ENCODE measurements around the gene SHC2.

SHC2 gene

DNA sequence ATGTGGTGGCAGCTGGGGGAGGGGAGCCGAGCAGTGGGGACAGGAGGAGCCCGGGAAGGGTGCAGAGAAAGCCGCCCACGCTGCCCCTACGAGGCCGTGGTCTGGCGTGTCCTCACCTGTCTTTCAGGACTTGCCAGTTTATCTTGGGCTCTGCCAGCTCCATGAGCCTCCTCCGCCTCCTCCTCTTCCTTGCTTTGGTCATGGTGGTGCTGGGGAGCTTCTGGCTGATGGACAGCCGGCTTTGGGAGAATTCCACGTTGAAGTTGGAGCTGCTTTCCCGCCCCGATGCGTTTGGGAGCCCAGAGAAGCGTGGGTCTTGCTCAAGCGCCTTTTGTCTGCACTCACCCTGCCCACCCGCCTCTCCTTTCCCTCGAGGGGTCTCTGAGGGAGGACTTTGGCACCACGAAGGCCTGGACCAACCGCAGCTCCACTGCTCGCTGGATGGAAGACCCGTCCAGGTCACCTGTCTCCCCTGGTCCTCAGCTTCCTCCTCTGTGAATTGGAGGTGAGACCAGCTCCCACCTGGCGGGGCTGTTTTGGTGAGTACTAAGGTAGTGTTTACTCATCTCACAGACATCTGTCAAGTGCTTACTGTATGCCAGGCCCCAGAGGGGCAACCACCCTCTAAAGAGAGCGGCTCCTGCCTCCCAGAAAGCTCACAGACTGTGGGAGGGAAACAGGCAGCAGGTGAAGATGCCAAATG is 86.5 kb downstream of the SHC2 start:
- DNase-seq (ENCODE audit: low read depth in 2 of 2, low spot score in 1 of 2) = no peak

DNA sequence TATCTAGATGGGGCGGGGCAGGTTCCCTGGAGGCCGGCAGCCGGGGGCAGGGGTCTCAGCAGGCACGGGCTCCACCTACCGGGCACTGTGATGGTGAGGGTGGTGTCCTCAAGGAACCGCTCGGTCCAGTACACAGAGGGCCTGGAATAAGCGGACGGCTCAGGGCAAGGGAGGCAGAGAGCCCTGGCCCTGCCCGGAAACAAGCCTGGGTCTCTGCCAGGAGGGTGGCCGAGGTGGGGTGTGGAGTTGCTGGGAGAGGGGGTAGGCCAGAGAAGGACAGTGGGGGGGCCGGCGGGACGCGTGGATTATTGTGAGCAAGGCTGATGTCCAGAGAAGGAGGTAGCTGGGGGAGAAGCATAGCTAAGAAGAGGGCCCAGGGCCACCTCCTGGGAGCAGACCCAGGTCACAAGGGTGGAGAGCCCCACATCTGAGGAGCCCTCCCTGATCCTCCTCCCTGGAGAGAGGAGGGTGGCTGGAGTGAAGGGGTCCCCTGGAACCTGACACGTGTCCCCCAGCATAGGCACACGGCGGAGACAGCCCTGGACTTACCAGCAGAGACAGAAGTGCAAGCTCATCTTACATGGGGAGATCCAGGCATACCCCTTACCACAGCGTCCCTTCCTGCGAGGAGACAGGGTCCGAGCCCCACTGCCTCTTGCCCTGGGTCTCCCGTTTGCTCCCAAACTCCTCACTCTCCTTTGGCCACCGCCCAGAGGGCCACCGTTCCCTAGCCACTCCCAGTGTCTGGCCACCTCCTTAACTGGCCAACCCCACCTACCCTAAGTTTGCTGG is 87.2 kb downstream of the SHC2 start:
- no peak for DNase-seq (ENCODE audit: low read depth in 2 of 2, low spot score in 1 of 2)

DNA sequence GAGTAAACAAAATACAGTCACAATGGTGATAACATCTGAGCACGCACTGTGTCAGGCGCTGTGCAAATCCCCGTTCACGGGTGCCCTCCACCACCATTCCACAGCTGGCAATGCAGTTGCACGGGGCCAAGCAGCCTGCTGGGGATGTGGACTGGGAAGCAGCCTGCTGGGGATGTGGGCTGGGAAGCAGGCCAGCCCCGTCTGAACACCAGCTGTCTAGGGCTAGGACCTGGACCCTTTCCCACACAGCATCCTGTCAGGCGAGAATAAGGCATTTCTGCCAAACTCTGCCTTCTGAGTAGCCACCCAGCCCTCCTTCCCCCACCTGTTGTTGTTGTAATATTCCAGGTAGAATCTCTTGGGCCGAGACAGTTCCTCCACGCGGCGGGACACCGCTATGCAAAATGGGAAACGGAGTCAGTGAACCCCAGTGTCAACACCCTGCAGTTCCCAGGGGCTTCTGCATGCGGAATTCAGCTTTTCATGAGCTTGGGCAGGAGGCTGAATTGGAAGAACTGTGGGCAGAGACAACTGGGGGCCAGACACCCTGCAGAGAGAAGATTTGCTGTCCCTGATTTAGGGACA is 88.4 kb downstream of the SHC2 start:
- DNase-seq (ENCODE audit: low read depth in 2 of 2, low spot score in 1 of 2) = no peak

DNA sequence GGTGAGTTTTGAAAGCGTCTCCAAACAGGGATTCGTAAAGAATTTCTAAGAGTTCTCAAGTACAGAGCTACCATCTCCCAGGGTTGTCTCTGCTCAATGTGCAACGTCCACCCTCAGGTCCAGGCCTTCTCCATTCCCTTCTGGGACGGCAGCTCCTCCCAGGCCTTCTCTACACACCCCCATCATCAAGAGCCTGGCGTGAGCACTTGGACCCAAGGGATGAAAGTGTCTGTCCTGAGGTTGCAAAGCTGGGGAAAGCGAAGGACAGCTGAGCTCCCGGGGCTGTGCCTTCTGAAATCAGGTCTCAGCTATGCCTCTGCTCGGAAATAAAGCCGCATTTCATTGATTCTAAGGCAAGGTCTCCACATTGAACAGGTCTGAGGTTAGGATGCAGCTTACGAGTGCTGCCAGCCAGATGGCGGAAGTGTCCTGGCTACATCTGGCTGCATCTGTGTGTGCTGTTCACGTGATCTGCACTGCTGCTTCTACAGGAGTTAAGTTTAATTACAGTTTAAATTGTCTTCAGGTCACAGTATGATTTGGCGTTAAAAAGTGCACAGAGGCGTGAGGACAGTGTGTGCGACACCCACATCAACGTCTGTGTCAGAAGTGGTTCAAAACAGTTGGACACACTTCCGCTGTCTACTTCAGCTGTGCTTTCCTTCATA is 89.2 kb downstream of the SHC2 start:
- DNase-seq (ENCODE audit: low read depth in 2 of 2, low spot score in 1 of 2) = no peak

DNA sequence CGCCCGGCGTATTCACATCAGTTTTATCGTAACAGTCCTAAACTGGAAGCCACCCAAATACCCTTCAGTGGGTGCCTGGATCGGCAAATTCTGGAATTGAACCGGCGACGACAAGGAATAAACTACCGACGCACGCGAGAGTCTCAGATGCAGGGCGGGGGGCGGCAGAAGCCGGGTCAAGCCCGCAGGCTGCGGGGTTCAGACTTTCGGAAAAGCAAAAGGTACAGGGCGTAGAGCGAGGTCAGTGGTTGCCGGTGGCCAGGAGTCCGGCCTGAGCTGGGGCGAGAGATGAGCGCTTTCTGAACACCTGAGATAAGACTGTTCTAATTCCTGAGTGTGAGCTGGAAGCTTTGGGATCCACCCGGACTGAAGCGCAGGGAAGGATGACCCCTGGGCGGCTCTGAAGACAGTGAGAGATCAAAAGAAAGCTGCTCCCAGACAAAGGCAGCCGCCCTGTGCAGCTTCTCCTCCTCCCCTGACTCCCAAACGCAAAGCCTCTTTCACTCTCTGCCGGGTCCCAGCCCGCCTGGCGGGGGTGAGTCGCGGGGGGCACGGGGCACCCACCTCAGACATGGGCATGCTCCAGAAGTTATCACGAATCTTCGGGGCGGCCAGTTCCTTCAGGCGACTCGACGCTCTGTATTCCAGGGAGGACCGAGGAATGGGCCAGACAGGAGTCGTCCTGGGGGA is 90.0 kb downstream of the SHC2 start:
- no peak for DNase-seq (ENCODE audit: low read depth in 2 of 2, low spot score in 1 of 2)

DNA sequence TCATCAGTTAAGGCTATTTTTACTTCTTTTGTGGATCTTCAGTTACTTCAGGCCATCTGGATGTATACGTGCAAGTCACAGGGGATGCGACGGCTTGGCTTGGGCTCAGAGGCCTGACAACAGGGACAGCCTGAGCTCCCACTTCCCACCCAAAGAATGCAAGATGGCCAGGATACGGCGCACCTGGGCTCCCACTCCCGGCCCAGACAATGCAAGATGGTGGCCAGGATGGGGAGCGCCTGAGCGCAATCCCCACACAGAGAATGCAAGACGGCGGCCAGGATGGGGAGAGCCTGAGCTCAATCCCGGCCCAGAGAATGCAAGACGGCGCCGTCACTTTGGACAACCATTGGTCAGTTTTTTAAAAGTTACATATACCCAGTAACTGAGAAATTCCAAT is 91.0 kb downstream of the SHC2 start:
- DNase-seq (ENCODE audit: low read depth in 2 of 2, low spot score in 1 of 2) = no peak

DNA sequence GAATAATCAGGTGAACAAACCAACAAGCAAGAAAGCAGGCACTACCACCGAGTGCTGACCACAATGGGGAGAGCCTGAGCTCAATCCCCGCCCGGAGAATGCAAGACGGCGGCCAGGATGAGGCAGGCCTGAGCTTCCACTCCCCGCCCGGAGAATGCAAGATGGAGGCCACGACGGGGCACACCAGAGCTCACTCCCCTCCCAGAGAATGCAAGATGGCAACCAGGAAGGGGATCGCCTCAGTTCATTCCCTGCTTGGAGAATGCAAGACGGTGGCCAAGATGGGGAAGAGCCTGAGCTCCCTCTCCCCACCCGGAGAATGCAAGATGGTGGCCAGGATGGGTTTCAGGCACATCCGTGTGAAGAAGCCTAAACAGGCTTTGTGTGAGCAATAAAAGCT is 91.6 kb downstream of the SHC2 start:
- no peak for DNase-seq (ENCODE audit: low read depth in 2 of 2, low spot score in 1 of 2)

DNA sequence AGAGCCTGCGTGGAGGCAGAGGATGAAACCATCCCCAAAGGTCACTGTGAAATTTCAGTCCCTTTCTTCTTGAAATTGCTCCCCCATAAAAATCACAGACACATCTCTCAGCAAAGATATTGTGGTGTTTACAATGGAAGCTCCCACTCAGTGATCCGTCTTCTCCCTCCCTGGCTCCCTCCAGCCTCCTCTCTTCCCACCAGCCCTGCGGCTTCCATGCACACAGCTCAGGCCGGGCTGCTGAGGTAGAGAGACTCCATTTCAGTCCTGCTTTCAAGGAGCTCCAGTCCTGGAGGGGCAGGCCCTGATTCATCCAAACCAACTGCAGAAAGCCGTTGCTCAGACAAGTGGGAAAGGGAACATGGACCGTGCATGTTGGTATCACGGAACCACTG is 92.2 kb downstream of the SHC2 start:
- no peak for DNase-seq (ENCODE audit: low read depth in 2 of 2, low spot score in 1 of 2)

DNA sequence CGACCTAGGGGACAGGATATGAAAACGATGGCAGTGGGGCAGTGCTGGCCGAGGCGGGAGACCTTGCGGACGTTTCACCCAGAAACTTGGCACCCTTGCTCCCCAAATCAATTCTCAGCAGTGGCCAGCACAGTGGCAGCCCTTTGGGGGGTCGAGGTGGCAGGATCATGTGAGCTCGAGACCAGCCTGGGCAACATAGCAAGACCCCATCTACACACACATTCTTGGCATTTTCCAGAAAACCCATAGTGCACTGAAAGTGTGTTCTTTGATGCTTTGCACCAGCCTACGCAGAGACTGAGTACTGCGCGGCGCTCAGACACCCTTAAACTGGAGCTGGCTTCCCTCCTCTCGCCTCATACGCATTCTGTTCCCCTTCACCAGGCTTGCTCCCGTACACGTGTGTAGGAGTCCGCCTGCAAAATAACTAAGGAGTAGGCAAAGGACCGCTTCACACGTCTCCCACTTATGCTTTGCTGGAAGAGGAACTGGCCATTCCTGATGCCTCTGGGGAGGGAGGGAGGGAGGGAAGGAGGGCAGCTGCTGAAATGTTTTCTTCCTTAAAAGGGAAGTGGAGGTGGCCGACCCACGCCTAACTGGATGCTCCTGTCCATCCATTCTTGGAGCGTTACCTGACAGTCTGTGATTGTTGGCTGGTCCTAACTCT is 92.7 kb downstream of the SHC2 start:
- DNase-seq (ENCODE audit: low read depth in 2 of 2, low spot score in 1 of 2) = no peak

DNA sequence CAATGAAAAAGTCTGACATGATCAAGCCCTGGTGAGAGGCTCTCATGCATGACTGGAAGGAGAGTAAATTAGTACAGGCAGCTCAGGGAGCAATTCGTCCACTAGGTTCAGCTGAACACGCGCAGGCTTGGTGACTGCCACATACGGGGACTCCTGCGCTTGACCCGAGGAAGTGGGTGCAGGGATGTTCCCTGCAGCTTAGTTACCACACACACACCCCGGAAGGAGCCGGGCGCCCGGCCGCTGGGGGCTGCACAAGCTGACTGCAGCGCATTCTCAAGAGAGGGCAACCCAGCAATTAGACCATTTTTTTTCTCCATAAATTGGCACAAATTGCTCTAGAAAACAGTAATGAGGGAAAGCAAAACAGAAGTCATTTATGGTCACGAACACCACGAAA is 93.3 kb downstream of the SHC2 start:
- DNase-seq (ENCODE audit: low read depth in 2 of 2, low spot score in 1 of 2) = no peak

DNA sequence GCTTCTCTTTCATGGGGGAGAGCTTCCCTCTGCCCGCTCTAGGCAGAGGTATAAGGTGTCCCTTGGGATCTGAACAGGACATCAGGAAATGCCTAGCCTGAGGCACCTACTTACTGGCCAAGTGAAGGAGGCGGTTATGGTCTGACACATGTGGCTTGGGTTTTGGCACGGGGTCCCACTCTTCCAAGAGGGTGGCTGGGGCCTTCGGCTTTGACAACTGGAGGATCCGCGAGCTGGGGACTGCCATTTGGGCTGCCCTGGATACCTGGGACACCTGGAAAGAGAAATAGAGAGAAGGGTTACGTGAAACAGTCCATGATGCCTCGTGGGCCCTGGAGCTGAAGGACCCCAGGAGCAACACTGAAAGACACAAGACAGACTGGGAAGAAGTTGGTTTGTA is 93.9 kb downstream of the SHC2 start:
- no peak for DNase-seq (ENCODE audit: low read depth in 2 of 2, low spot score in 1 of 2)
